Measurements from ENCODE around the gene ORAI2.

The ORAI2 gene

DNA sequence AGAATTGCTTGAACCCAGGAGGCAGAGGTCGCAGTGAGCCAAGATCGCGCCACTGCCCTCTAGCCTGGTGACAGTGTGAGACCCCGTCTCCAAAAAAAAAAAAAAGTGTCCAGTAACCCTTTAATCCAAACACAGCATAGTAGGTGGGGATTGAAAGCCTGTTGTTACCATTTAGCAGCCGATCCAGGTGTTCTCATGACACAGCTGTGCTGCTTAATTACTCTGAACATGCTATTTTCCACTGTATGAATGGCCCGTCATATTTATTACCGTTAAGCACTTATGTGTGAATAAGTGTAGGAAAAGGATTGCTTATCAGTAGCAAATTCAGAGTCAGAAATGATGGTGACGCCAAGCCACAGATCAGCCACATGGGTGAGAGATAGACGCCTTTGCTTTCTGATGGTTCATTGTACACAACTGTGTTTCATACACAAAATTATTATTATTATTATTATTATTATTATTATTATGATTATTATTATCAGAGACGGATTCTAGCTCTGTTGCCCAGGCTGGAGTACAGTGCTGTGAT, 11.6 kb upstream of the ORAI2 start:
- H3K9me3 ChIP-seq = no peaks in the 10 kb centered on the region
- no peak for DNase-seq (ENCODE audit: low spot score in 2 of 2)
- H3K27me3 ChIP-seq (ENCODE audit: low read depth) = no peaks in the 10 kb centered on the region
- no peaks in the 10 kb centered on the region for H3K4me1 ChIP-seq
- in situ Hi-C loops (cut with MboI; ENCODE audit: low sequenced_read_pairs) = no loop called here
- peaks cover 45% of the 10 kb centered on the region for H3K36me3 ChIP-seq (replicated peaks)
- no peak overlapping the region for H3K4me3 ChIP-seq

DNA sequence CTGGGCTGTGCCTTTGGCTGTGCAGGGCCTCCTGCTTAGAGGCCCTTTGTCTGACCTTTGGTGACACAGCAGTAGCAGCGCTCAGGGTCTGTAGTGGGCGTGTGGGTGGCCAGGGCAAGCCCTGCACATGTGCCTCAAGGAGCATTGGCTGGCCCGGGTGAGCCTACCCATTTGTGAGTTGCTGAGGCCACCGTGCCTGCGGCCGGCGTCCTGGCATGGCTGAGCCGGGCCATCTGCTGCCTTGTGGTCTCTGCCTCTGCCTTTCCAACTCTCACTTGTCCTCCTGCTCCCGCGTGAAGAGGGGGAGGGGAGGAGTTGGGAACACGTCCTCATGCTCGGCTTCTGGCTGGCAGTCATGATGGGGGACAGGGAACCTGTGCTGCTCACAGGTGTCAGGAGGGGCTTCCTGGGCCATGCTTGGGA, 9.2 kb upstream of the ORAI2 start:
- DNase-seq (ENCODE audit: low spot score in 2 of 2) = no peak
- H3K4me3 ChIP-seq = no peak overlapping the region
- in situ Hi-C loops (cut with MboI; ENCODE audit: low sequenced_read_pairs) = no loop called here
- H3K4me1 ChIP-seq = no peaks in the 10 kb centered on the region
- H3K27me3 ChIP-seq (ENCODE audit: low read depth) = no peaks in the 10 kb centered on the region
- no peaks in the 10 kb centered on the region for H3K9me3 ChIP-seq
- peaks cover 33% of the 10 kb centered on the region for H3K36me3 ChIP-seq (replicated peaks)

DNA sequence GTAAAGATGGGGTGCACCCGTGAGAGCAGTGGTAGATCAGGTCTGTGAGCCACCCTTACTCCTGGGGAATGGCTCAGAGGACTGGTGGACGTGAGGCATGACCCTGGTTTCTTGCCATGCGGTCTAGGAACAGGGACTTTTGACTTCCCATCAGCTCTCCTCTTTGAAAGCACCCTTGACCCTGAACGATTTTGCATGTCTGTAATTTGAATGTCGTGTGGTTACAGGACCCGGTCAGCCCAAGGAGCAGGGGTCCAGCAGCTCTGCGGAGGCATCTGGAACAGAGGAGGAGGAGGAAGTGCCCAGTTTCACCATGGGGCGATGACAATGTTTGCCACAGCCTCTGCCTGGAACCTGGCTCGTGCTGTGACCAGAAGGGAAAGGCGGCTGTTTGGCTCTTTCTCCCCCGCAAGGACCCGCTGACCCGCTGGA, 8.6 kb upstream of the ORAI2 start:
- no peak for DNase-seq (ENCODE audit: low spot score in 2 of 2)
- Histone ChIP-seq H3K36me3 (replicated peaks) (peaks cover 33% of the 10 kb centered on the region), H3K4me1 (no peaks in the 10 kb centered on the region), H3K27me3 (ENCODE audit: low read depth) (no peaks in the 10 kb centered on the region), H3K4me3 (no peak overlapping the region), H3K9me3 (no peaks in the 10 kb centered on the region)
- in situ Hi-C loops (cut with MboI; ENCODE audit: low sequenced_read_pairs) = no loop called here

DNA sequence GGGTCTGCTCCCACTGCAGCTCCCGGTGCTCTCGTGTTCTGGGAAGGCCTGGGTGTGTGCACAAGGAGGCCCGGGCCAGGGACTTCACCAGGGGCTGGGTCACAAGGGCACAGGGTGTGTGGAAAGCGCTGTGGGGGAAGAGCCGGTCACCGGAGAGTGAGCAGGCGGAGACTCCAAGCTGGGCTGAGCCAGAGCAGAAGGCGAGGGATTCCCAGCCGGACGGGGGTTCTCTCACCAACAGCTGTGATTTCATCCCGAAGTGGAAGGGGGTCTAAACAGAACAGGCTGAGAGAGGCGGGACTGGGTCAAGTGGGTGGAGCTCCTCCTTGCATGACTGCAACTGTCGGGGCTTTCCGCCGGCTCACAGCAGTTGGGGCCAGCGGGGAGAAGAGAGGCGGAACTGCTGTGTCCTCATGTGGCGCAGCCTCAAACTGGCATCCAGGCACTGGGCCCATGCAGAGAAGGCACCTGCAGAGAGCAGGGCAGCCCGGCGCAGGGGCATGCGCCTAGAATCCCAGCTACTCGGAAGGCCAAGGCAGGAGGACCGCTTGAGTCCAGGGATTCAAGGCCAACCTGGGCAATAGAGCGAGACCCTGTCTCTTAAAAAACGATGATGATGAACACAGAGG, 7.6 kb upstream of the ORAI2 start:
- no peaks in the 10 kb centered on the region for H3K9me3 ChIP-seq
- no peak for DNase-seq (ENCODE audit: low spot score in 2 of 2)
- H3K4me3 ChIP-seq = no peak overlapping the region
- no peaks in the 10 kb centered on the region for H3K4me1 ChIP-seq
- H3K36me3 ChIP-seq (replicated peaks) = peaks cover 25% of the 10 kb centered on the region
- in situ Hi-C loops (cut with MboI; ENCODE audit: low sequenced_read_pairs) = no loop called here
- no peaks in the 10 kb centered on the region for H3K27me3 ChIP-seq (ENCODE audit: low read depth)

DNA sequence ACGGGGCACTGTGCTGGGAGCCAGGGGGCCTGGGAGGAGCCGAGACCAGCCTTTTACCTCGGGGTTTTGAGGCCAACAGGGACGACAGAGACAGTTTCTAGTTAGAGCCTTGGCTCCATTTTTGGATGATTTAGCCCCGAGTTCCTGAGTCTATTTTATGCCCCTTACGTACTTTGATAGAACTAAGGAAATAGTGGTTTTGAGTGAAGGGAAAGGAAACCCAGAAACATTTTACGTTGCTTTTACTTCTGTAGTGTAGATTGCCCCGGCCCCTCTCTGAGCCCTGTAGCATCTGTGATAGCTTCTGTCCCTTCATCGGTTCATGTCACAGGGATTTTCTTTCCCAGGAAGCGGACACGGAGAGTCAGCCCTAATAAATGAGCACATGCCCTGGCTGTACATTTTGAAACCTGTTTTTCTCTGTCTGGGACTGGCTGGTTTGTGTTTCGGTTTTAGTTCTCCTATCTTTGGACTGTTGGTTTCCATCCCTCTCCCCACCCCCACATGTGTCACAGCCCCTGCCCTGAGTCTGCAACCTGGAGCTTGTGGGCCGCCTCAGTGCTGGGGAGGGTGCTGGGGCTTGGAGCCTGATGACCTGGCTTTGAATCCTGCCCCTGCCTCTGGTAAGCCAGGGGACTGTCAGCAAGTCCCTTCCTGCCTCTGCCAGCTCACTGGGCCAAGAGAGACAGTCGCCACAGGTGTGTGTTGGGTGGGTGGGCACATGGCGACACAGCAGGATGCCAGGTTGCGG, 6.9 kb upstream of the ORAI2 start:
- no peak for DNase-seq (ENCODE audit: low spot score in 2 of 2)
- in situ Hi-C loops (cut with MboI; ENCODE audit: low sequenced_read_pairs) = no loop called here
- no peaks in the 10 kb centered on the region for H3K27me3 ChIP-seq (ENCODE audit: low read depth)
- H3K4me1 ChIP-seq = no peaks in the 10 kb centered on the region
- no peak overlapping the region for H3K4me3 ChIP-seq
- H3K36me3 ChIP-seq (replicated peaks) = peaks cover 20% of the 10 kb centered on the region
- H3K9me3 ChIP-seq = no peaks in the 10 kb centered on the region

DNA sequence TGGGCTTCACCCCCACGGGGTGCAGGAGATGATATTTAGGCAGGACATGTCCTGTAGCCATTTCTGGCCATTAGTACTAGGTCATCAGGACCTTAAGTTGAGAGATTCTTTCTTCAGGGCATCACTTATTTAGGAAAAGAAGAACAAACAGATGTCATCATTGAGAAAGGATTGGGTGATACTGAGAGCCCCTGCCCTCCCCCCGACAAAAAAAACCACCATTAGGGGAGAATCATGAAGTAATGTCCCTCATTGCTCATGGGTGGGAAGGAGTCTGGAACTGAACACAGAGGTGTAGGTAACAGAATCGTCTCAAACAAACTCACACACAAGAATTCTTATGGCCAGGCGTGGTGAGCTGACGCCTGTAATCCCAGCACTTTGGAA, 6.4 kb upstream of the ORAI2 start:
- Histone ChIP-seq H3K36me3 (replicated peaks) (peaks cover 18% of the 10 kb centered on the region), H3K9me3 (no peaks in the 10 kb centered on the region), H3K27me3 (ENCODE audit: low read depth) (no peaks in the 10 kb centered on the region), H3K4me3 (no peak overlapping the region), H3K4me1 (peaks cover 5% of the 10 kb centered on the region; the same call in 1 of the 2 replicates)
- in situ Hi-C loops (cut with MboI; ENCODE audit: low sequenced_read_pairs) = no loop called here
- no peak for DNase-seq (ENCODE audit: low spot score in 2 of 2)

DNA sequence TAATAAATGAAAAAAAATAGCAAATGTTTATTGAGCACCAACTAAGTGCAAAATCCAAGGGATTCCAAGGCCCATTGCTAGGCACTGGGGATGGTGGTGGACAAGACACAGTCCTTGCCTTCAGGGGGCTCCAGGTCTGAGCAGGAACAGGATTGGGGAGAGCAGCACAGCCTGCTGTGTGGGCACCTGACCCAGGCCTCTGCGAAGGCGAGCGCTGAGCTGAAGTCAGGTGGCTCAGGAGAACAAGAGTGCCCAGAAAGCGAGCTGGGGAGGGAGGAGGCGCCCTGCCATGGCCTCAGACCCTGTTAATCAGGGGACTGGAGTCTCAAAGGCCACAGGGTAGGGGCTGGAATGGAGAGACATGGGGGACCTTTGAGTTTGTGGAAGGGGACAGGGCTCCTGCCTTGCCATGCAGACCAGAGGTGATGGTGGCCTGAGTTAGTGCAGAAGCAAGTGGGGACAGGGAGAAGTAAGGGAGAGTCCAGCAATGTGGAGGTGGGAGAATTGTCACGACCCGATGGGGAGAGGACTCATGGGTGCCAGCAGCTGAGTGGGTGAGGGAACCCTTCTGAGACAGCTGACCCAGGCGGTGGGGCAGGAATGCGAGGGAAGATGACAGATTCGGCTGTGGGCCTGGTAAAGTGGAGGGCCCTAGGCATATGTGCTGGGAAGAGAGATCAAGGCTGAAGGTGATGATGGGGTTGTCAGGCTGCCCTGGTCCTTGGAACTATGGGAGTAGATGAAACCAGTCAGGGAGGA, 4.1 kb upstream of the ORAI2 start:
- Histone ChIP-seq H3K4me3 (no peak overlapping the region), H3K27me3 (ENCODE audit: low read depth) (no peaks in the 10 kb centered on the region), H3K4me1 (peaks cover 9% of the 10 kb centered on the region; the same call in 1 of the 2 replicates), H3K36me3 (replicated peaks) (peaks cover 15% of the 10 kb centered on the region), H3K9me3 (no peaks in the 10 kb centered on the region)
- no peak for DNase-seq (ENCODE audit: low spot score in 2 of 2)
- in situ Hi-C loops (cut with MboI; ENCODE audit: low sequenced_read_pairs) = no loop called here

DNA sequence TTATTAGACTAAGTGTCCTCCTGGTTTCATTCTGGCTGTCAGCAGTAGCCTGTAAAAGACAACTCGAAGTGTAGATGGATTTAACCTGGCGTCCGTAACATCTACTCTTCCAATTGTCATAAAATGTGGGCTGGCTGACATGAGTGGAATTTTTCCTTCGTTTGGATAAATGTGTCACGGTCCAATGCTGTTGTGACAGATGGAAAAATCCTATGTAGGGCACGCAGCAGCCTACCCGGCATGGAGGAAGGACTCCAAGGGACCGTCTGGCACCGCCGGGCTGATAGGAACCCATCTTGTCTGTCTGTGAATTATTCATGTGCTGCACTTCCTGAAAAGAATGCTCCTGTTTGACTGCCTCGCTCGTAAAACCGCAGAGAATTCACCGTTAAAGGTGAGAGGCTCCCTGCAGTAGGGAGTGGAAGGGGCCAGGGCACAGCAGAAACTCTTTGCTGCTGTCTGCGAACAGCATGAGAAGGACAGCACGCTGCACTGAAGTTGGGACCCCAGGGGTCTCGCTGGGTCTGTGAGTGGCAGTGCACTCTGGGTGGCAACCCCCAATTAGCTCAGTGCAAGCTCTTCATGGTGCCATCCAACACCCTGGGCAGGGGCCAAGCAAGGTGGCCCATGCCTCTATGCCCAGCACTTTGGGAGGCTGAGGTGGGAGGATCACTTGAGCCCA, 1.6 kb upstream of the ORAI2 start:
- Histone ChIP-seq H3K27me3 (ENCODE audit: low read depth) (no peaks in the 10 kb centered on the region), H3K9me3 (no peaks in the 10 kb centered on the region), H3K4me3 (no peak overlapping the region), H3K36me3 (replicated peaks) (no peaks in the 10 kb centered on the region; the same call in 1 of the 2 replicates), H3K4me1 (peaks cover 10% of the 10 kb centered on the region; the same call in 1 of the 2 replicates)
- in situ Hi-C loops (cut with MboI; ENCODE audit: low sequenced_read_pairs) = no loop called here
- DNase-seq (ENCODE audit: low spot score in 2 of 2) = peak; percentile 11 to 35

DNA sequence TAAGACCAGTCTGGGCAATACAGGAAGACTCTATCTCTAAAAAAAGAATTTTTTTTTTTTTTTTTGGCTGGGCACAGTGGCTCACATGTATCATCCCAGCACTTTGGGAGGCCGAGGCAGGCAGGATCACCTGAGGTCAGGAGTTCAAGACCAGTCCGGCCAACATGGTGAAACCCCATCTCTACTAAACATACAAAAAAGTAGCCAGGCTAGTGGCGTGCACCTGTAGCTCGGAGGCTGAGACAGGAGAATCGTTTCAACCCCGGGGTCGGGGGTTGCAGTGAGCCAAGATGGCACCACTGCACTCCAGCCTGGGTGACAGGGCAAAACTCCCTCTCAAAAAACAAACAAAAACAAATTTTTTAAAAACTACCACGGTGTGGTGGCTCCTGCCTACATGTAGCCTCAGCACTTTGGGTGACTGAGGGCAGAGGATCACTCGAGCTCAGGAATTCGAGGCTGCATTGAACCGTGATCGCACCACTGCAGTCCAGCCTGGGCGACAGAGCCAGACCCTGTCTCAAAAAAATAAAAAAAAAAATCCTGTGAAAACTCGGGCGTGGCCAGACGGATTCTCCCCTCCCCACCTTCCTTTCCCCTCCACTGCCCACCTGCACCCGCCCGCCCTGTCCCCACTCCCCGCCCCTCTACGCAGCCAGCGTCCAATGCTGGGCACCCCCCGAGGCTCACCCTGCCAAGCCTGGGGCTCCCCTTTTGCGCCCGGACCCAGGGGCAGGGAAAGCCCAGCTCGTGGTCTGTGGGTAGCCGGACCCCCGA, 745 bp upstream of the ORAI2 start:
- no peak for DNase-seq (ENCODE audit: low spot score in 2 of 2)
- Histone ChIP-seq H3K9me3 (no peaks in the 10 kb centered on the region), H3K27me3 (ENCODE audit: low read depth) (no peaks in the 10 kb centered on the region), H3K36me3 (replicated peaks) (no peaks in the 10 kb centered on the region), H3K4me1 (peaks cover 10% of the 10 kb centered on the region; the same call in 1 of the 2 replicates), H3K4me3 (peak overlapping the region; percentile 36)
- in situ Hi-C loops (cut with MboI; ENCODE audit: low sequenced_read_pairs) = no loop called here

DNA sequence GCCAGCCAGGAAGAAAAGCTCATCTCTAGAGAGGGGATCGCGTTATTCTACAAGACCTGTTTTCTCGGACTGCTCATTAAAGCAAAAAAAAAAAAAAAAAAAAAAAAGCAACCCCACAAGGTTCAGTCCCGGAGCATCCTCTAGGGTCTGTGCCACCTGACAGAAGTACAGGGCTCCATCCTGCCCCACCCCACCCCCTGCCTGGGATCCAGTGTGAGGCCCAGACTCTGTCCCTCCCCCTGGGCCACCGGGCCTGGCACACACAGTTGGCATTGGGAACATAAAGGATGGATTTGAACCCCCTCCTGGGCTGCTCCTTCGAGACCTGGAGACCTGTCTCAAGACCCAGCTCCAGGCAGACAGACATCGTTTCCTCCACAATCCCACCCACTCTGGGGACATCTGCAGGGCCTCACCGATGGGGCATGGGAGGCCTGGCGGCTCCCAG, 688 bp downstream of the ORAI2 start:
- H3K4me1 ChIP-seq = peaks cover 10% of the 10 kb centered on the region; the same call in 1 of the 2 replicates
- in situ Hi-C loops (cut with MboI; ENCODE audit: low sequenced_read_pairs) = no loop called here
- peaks cover 3% of the 10 kb centered on the region; the same call in 1 of the 2 replicates for H3K36me3 ChIP-seq (replicated peaks)
- peak overlapping the region; percentile 72 for H3K4me3 ChIP-seq
- no peak for DNase-seq (ENCODE audit: low spot score in 2 of 2)
- no peaks in the 10 kb centered on the region for H3K9me3 ChIP-seq
- H3K27me3 ChIP-seq (ENCODE audit: low read depth) = no peaks in the 10 kb centered on the region

DNA sequence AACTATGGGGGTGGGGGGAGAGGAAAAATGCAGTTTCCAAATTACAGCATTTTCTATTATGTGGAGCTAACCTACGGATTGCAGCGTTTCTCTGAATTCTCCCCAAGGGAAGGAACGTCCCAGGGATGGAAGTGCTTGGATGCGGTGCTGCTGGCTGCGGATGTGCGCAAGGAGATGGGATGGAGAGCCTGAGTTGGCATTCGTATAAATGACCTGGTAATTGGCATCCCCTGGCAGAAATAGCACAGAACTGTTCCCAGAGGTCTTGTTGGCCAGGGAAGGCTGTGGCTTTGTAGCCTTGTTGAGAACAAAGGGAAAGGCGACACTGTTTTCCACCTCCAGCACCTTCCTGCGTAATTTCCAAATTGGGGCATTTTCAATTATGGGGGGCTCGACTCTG, 2.7 kb downstream of the ORAI2 start:
- Histone ChIP-seq H3K9me3 (no peaks in the 10 kb centered on the region), H3K4me1 (peaks cover 17% of the 10 kb centered on the region; the same call in 1 of the 2 replicates), H3K27me3 (ENCODE audit: low read depth) (no peaks in the 10 kb centered on the region), H3K4me3 (no peak overlapping the region), H3K36me3 (replicated peaks) (peaks cover 8% of the 10 kb centered on the region; the same call in 1 of the 2 replicates)
- in situ Hi-C loops (cut with MboI; ENCODE audit: low sequenced_read_pairs) = no loop called here
- no peak for DNase-seq (ENCODE audit: low spot score in 2 of 2)

DNA sequence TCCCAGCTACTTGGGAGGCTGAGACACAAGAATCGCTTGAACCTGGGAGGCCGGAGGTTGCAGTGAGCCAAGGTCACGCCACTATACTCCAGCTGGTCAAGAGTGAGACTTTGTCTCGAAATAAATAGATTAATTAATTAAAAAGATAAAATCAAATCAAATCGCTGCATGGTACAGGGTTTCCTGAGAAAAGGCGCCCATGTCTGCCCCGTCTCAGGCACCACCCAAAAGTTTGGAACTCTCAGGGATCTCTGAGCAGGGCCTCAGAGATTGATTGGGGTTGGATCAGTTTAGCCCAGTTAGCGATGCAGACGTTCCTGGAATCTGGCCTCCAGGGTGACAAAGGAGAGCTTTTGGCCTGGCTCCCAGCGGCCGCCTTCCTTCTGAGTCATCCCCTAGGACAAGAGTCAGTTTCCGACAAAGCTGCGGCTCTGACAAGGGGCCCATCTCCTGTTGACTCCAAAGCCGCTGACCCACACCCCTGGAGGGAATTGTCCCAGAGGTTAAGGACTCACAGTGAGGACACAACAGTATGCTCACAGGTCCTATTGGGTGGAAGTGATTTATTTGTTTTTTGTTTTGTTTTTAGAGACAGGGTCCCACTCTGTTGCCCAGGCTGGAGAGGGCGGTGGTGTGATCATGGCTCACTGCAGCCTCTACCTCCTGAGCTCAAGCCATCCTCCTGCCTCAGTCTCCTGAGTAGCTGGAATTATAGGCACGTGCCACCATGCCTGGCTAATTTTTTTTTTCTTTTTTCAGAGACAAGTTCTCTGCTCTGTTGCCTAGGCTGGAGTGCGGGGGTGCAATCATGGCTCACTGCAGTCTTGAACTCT, 6.8 kb downstream of the ORAI2 start:
- no peaks in the 10 kb centered on the region for H3K9me3 ChIP-seq
- peaks cover 12% of the 10 kb centered on the region for H3K36me3 ChIP-seq (replicated peaks)
- no peaks in the 10 kb centered on the region for H3K27me3 ChIP-seq (ENCODE audit: low read depth)
- in situ Hi-C loops (cut with MboI; ENCODE audit: low sequenced_read_pairs) = no loop called here
- peak in 1 of 2 experiments; percentile 63 for DNase-seq (ENCODE audit: low spot score in 2 of 2)
- no peak overlapping the region for H3K4me3 ChIP-seq
- H3K4me1 ChIP-seq = peaks cover 11% of the 10 kb centered on the region
